Neural progenitor cell (in vitro differentiated cells): ENCODE results near the gene PRKCD.

Experiments used
- CTCF ChIP-seq: fragments of 200-600 bp; sonication (generic); IDR thresholded peaks from 2 replicates; pipeline ENCODE4 v1.5.1; 2017; ENCODE audit warnings: antibody characterized with exemption, mild to moderate bottlenecking
- EZH2 ChIP-seq: fragments of 200-600 bp; sonication (generic); IDR thresholded peaks from 2 replicates; pipeline ENCODE4 v1.6.1; 2017; ENCODE audit warnings: antibody characterized with exemption, mild to moderate bottlenecking, moderate library complexity
- EZH2phosphoT487 ChIP-seq: fragments of 200-600 bp; sonication (generic); IDR thresholded peaks from 2 replicates; pipeline ENCODE4 v1.6.1; 2017; ENCODE audit warnings: antibody characterized with exemption

DNA sequence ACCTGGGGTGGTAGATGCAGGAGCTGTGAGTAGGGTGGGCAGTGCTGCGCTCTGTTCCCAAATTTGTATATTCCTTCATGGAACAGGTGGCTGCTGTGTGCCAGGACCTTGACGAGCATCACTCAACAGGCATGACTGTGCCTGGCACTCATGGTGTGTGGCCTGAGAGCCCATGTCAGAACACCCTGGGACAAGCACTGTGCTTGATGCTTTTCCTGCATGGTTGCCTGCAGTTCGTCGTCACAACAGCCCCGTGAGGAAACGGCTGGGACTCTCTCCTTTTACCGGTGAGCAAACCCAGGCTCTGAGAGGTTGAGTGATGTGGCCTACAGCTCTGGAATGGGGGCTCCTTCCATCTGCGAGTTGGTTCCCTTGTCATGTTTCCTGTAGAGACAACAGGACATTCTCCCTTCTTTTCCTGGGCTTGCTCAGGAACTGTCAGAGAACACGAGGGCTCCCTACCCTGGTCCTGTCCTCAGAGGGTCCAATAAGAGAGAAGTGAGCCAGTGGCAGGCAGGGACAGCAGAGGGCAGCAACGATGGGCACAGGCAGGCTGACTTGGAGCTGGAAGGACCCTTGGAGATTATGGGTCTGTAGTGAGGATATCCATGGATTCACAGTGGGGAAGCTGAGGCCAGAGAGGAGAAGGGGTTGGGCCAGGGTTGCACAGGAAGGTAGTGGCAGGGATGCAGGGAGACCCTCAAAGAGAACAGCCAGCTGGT is 37.4 kb downstream of the PRKCD start:
- TF ChIP-seq EZH2phosphoT487 (no peak), CTCF (peak; percentile 40), EZH2 (no peak)
